Measurements from ENCODE around the gene ITGA4.
A peak's percentile ranks its signal among the peaks of the same experiment; 100 is the strongest.

The ITGA4 gene

GRCh38 chr2:181573140-181573736, 116.1 kb downstream of the ITGA4 start:
- H3K4me3 ChIP-seq (ENCODE audit: low read depth, low read length): no peak overlapping the region
- TF ChIP-seq CTCF (IDR thresholded peaks at IDR 0.05; ENCODE audit: low read depth, low read length): peak; percentile 5; the same call in 1 of the 2 replicates

GRCh38 chr2:181574321-181574720, 117.1 kb downstream of the ITGA4 start:
- TF ChIP-seq CTCF (IDR thresholded peaks at IDR 0.05; ENCODE audit: low read depth, low read length): no peak
- H3K4me3 ChIP-seq (ENCODE audit: low read depth, low read length): no peak overlapping the region

GRCh38 chr2:181575024-181575649, 118.0 kb downstream of the ITGA4 start:
- no peak for TF ChIP-seq CTCF (IDR thresholded peaks at IDR 0.05; ENCODE audit: low read depth, low read length)
- H3K4me3 ChIP-seq (ENCODE audit: low read depth, low read length): no peak overlapping the region

- TF ChIP-seq CTCF (IDR thresholded peaks at IDR 0.05; ENCODE audit: low read depth, low read length): no peak
- no peak overlapping the region for H3K4me3 ChIP-seq (ENCODE audit: low read depth, low read length)
Observed at GRCh38 chr2:181575650-181576025, 118.5 kb downstream of the ITGA4 start.

- no peak for TF ChIP-seq CTCF (IDR thresholded peaks at IDR 0.05; ENCODE audit: low read depth, low read length)
- no peak overlapping the region for H3K4me3 ChIP-seq (ENCODE audit: low read depth, low read length)
Observed at GRCh38 chr2:181576431-181576830, 119.2 kb downstream of the ITGA4 start.

GRCh38 chr2:181578829-181579228, 121.6 kb downstream of the ITGA4 start:
- no peak overlapping the region for H3K4me3 ChIP-seq (ENCODE audit: low read depth, low read length)
- TF ChIP-seq CTCF (IDR thresholded peaks at IDR 0.05; ENCODE audit: low read depth, low read length): no peak

- H3K4me3 ChIP-seq (ENCODE audit: low read depth, low read length): no peak overlapping the region
- TF ChIP-seq CTCF (IDR thresholded peaks at IDR 0.05; ENCODE audit: low read depth, low read length): no peak
Observed at GRCh38 chr2:181581534-181581933, 124.3 kb downstream of the ITGA4 start.
